ENCODE measurements around the gene PTGER1. TPM values are rescaled to one million over a fixed set of nuclear protein-coding genes. Genes with fewer than 3 reads are reported as not detected.

The PTGER1 gene, protein sequence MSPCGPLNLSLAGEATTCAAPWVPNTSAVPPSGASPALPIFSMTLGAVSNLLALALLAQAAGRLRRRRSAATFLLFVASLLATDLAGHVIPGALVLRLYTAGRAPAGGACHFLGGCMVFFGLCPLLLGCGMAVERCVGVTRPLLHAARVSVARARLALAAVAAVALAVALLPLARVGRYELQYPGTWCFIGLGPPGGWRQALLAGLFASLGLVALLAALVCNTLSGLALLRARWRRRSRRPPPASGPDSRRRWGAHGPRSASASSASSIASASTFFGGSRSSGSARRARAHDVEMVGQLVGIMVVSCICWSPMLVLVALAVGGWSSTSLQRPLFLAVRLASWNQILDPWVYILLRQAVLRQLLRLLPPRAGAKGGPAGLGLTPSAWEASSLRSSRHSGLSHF
- total RNA-seq, result 0.96 and 2.6 TPM in 2 replicates

DNA sequence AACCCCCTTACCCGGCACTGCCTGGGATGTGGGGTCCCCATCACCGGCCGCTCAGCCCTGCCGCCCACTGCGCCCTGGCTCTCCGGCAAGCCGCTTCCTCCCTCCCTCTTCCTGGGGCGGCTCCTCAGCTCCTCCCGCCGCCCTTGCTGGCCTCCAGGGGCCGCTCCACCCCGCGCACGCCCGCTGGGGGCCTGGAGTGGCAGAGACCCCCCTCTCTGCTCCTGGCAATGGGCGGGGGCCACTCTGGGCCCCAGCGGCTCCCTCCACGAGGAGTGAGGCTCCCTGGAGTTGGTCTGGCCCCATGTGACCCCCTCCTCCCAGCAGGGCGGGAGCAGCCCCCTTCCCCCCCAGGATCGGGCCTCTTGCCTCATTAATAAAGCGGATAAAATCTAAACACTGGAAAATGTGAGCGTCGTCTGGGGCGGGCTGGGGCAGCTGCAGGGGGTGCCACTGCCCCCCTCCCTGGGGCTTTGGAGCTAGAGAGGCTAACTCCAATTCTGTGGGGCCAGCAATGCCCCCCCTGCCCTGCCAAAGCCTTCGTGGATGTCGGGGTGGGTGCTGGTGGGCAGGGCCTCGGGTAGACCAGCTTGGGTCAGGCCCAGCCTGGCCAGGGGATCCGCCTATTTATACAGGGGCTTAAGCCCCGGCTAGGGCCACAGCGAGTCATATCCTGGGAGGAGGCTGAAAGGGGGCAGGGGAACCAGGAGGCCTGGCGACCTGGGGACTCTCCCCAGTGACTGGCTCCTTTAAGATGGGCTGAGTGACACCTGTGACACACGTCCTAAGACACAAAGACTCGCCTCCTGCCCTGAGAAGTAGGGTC lies at the start of gene PTGER1:
Gene PTGER1 (minus strand): TSS at position 104 of the 823 bp plus-strand sequence. CDS start 1,034 bp downstream, outside the sequence.

DNA sequence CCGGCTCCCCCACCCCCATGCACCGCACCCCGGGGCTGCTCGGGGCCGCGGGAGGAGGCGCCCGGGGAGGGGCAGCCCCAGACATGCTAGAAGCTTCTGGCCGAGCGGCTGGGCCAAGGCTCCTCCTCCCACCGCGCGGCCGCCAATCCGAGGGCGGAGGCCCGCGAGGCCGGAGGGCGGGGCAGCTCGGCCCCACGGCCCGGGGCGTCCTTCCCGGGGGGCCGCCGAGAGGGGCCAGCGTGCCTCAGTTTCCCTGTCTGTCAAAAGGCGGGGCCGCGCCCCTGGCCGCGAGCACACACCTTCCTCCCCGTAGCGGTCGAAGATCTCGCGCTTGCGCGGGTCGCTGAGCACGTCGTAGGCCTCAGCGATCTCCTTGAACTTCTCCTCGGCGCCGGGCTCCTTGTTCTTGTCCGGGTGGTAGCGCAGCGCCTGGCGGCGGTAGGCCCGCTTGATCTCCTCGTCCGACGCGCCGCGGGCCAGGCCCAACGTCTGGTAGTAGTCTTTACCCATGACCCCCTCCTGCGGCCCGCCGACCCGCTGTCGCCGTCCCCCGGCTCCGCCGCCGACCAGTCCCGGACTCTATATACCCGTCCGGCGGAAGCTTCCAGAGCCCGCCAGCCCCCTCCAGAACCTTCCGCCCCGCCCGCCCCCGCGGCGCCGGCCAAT lies 42.8 kb upstream of the PTGER1 start, which contains the start of gene DNAJB1:
Gene DNAJB1 (minus strand): TSS at position 558 of the 666 bp plus-strand sequence. CDS start 48 bp downstream, at position 510.

DNA sequence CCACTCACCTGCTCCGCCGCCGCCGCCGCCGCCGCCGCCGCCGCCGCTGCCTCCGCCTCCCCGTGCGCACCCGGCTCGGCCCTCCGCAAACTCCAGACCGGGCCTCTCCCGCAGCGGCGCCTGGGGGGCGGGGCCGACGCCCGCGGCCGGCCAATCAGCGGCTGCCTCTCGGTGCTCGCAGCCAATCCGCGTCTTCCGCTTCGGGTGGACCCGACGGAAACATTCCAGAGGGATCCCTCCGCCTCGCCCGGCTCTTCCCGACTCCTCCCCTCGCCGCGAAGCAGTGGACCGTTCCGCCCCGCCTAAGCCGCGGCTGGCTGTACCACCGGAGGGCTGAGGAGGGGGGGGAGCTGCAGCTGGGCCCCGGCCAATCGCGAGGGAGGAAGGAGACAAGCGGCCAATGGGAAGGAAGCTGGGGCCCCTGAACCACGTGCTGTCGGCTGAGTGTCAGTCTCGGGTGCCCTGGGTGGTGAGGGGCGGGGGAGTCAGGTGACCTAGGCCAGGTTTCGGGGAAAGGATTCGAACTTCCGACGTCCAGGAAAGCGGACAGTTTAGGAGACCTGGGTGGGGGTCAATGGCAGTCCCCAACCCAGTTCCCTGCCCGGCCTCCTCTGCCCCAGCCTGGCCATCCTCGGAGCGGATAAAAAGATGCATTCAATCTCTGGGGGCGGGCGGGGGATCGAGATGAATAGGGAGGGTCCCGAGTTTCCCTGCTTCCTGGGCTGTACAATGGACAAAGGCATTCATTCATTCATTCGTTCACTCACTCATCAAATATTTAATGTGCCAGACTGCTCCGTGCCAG lies 21.1 kb upstream of the PTGER1 start, which contains the start of gene GIPC1:
Gene GIPC1 (minus strand): TSS at position 99 of the 805 bp plus-strand sequence. CDS start 13,151 bp downstream, outside the sequence.

DNA sequence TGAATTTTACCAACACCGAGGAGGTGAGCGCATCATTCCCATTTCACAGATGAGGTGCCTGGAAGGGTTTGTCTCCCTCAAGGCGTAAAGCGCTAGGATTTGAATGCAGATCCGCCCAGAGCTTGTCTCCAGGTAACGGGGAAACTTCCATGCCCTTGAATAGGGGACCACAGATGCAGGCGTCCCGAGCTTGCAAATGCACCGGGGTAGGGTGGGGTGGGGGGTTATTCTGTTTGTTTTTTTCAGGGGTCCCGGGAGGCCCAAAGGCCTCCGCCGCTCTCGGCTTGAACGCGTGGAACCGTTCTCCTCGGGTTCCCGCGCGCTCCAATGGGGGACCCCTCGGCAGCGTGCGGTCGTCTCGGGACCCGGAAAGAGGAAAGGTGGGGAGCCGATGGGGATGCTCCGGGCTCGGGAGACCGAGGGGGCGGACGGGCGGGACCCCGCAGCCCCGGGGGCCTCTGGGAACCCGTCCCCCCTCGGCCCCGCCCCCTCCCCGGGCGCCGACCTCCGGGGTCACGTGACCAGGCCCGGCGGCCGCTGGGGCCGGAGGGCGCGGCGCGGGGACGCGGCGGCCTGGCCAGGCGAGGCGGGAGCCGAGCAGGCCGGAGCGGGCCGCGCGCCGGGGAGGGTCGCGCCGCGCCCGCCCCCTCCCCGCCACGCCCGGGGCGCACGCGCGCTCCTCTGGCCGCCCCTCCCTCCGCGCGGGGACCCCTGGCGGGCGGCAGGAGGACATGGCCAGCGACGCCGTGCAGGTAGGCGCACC lies 42.2 kb downstream of the PTGER1 start, which contains the start of gene PKN1:
Gene PKN1 (plus strand): TSS at position 516 of the 763 bp plus-strand sequence. CDS start 216 bp downstream, at position 732.

Other genes with a start within 250 kb of the PTGER1 start
- gene ADGRE5, start 93.9 kb downstream of the PTGER1 start, total RNA-seq, result 6.5 and 6.6 TPM in 2 replicates
- gene DDX39A, start 56.0 kb downstream of the PTGER1 start, total RNA-seq, result 45.8 and 62.7 TPM in 2 replicates
- 45.2 and 49.9 TPM in 2 replicates for gene PKN1, start 42.0 kb downstream of the PTGER1 start, total RNA-seq
- 275 and 499 TPM in 2 replicates for gene GIPC1, start 20.8 kb upstream of the PTGER1 start, total RNA-seq
- 77.4 and 100 TPM in 2 replicates for gene DNAJB1, start 43.0 kb upstream of the PTGER1 start, total RNA-seq
- 26.0 and 27.7 TPM in 2 replicates for gene TECR, start 54.2 kb upstream of the PTGER1 start, total RNA-seq
- 250 and 364 TPM in 2 replicates for gene NDUFB7, start 96.7 kb upstream of the PTGER1 start, total RNA-seq
- gene CLEC17A, start 107.7 kb upstream of the PTGER1 start, total RNA-seq, result not detected in 2 replicates
- not detected in 2 replicates for gene ADGRE3, start 199.5 kb upstream of the PTGER1 start, total RNA-seq
- 4.5 and 6.7 TPM in 2 replicates for gene ZNF333, start 214.7 kb upstream of the PTGER1 start, total RNA-seq

All from tracheal epithelial cell (primary cell).